ENCODE measurements around the gene CRLF1.
"Not testable (repeated sequence)": the region's sequence is repeated elsewhere in the genome, so short reads cannot be mapped to it uniquely, and the experiment has no call there.

The CRLF1 gene

DNA sequence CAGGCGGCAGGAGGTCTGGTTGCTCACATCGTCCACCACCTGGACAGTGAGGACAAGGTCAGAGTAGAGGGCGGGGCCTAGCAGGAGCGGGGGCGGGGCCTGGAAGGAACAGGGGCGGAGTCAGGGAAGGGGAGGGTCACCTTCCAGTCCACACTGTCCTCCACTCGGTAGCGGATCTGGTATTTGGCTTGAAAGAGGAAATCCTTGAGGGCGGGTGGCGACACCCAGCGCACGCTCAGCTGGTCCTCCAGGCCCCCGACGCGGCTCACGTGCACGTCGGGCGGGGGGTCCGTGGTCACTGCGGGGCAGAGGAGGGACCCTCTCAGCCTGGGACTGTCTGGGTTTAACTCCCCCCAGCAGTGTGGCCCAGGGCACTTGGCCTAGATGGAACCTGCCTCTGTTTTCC lies 9.8 kb downstream of the CRLF1 start:
- no peak overlapping the region for H3K4me3 ChIP-seq (replicated peaks; ENCODE audit: low read depth, low read length)
- no peak for DNase-seq (ENCODE audit: extremely low read depth, low read depth)
- TF ChIP-seq, protein P1, sequence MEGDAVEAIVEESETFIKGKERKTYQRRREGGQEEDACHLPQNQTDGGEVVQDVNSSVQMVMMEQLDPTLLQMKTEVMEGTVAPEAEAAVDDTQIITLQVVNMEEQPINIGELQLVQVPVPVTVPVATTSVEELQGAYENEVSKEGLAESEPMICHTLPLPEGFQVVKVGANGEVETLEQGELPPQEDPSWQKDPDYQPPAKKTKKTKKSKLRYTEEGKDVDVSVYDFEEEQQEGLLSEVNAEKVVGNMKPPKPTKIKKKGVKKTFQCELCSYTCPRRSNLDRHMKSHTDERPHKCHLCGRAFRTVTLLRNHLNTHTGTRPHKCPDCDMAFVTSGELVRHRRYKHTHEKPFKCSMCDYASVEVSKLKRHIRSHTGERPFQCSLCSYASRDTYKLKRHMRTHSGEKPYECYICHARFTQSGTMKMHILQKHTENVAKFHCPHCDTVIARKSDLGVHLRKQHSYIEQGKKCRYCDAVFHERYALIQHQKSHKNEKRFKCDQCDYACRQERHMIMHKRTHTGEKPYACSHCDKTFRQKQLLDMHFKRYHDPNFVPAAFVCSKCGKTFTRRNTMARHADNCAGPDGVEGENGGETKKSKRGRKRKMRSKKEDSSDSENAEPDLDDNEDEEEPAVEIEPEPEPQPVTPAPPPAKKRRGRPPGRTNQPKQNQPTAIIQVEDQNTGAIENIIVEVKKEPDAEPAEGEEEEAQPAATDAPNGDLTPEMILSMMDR (IDR thresholded peaks at IDR 0.05; ENCODE audit: low read depth, low read length, missing control alignments) = no peak

- DNase-seq (ENCODE audit: extremely low read depth, low read depth) = no peak
- TF ChIP-seq, protein P1 (IDR thresholded peaks at IDR 0.05; ENCODE audit: low read depth, low read length, missing control alignments) = no peak
- H3K4me3 ChIP-seq (replicated peaks; ENCODE audit: low read depth, low read length) = no peak overlapping the region
Observed at GRCh38 chr19:18595475-18595874, 11.1 kb downstream of the CRLF1 start.

DNA sequence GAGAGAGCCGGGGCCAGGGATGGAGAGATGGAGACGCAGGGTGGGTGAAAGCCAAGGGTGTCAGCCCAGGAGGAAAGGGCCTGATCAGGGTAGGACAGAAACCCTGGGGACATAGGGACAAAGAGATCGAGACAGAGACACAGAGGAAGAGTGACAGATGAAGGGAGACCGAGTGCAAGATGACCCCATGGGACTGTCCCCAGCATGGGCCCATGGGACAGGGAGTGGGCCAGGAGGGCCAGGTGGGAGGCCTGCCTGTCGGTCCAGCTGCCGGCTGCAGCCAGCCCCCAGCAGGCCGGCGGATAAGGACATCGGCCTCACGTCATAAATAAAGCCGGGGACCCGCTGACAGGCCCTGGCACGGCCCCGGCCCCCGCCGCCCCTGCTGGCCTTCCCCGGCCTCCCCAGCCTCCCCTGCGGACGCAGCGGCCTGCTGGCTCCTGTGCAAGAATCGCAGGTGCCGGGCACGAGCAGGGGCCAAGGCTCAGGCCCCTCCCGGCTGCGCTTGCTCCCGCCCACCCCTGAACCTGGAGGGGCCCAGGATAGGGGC lies 11.7 kb downstream of the CRLF1 start:
- H3K4me3 ChIP-seq (replicated peaks; ENCODE audit: low read depth, low read length) = no peak overlapping the region
- TF ChIP-seq, protein P1 (IDR thresholded peaks at IDR 0.05; ENCODE audit: low read depth, low read length, missing control alignments) = no peak
- DNase-seq (ENCODE audit: extremely low read depth, low read depth) = no peak

DNA sequence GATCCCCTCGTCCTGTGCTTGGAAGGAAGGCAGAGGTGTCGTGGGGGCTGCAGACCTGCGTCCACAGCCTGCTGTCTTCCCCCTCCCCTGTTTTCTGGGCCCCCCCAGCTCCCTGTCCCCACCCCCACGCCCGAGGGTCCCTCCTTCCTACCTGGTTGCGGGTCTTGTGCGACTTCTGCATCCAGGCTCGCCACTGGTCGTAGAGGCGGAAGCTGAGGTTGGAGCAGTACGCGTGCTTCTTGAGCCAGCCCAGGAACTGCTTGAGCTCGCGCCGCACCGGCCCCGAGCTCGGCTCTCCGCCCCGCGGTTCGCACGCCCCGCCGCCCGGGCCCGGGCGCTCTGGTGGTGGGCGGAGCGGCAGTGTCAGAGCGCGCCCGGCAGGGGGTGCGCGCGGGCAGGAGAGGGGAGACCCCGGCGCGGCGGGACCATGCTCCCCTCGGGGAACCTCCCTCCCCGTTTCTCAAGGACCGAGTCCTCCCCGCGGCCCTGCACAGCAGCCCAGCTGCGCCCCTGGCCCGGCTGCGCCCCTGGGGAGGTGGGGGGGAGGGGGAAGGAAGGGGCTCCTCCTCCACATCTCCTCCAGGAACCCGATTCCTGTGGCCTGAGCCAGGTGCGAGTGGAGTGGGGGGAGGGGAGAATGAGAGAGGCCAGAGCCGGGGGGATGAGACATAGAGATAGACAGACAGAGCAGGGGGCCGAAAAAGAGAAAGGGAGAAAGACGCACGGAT lies 12.3 kb downstream of the CRLF1 start:
- H3K4me3 ChIP-seq (replicated peaks; ENCODE audit: low read depth, low read length) = peak overlapping the region; percentile 14; the same call in 1 of the 2 replicates
- TF ChIP-seq, protein P1 (IDR thresholded peaks at IDR 0.05; ENCODE audit: low read depth, low read length, missing control alignments) = peak; percentile 56
- no peak for DNase-seq (ENCODE audit: extremely low read depth, low read depth)

- TF ChIP-seq, protein P1 (IDR thresholded peaks at IDR 0.05; ENCODE audit: low read depth, low read length, missing control alignments) = no peak
- no peak for DNase-seq (ENCODE audit: extremely low read depth, low read depth)
- no peak overlapping the region for H3K4me3 ChIP-seq (replicated peaks; ENCODE audit: low read depth, low read length)
Observed at GRCh38 chr19:18593367-18594095, 13.1 kb downstream of the CRLF1 start.

- H3K4me3 ChIP-seq (replicated peaks; ENCODE audit: low read depth, low read length); DNase-seq (ENCODE audit: extremely low read depth, low read depth): not testable (repeated sequence)
Observed at GRCh38 chr19:18592732-18593131, 13.9 kb downstream of the CRLF1 start.

- TF ChIP-seq, protein P1 (IDR thresholded peaks at IDR 0.05; ENCODE audit: low read depth, low read length, missing control alignments) = no peak
- no peak overlapping the region for H3K4me3 ChIP-seq (replicated peaks; ENCODE audit: low read depth, low read length)
- peak; percentile 86 for DNase-seq (ENCODE audit: extremely low read depth, low read depth)
Observed at GRCh38 chr19:18591735-18592385, 14.7 kb downstream of the CRLF1 start.
